Suprapubic skin (tissue), 4 donors: ENCODE results near the gene VSX1. TPM values are rescaled to one million over a fixed set of nuclear protein-coding genes. Genes with fewer than 3 reads are reported as not detected.

Experiments
- DNase-seq, 2 donors: peaks; one replicate each; pipeline ENCODE4 v3.0.0-alpha.2; 2019; ENCODE audit warnings: low spot score in 2 of 2
- H3K27ac ChIP-seq: fragments of 200-600 bp; sonication (generic); one replicate; pipeline ENCODE4 v1.5.1; 2019
- H3K27me3 ChIP-seq: fragments of 200-600 bp; sonication (generic); one replicate; pipeline ENCODE4 v1.5.1; 2019
- H3K36me3 ChIP-seq: fragments of 200-600 bp; sonication (generic); one replicate; pipeline ENCODE4 v1.5.1; 2019
- H3K4me1 ChIP-seq: fragments of 200-600 bp; sonication (generic); one replicate; pipeline ENCODE4 v1.5.1; 2019
- H3K4me3 ChIP-seq: fragments of 200-600 bp; sonication (generic); one replicate; pipeline ENCODE4 v1.5.1; 2019; ENCODE audit warnings: mild to moderate bottlenecking
- H3K9me3 ChIP-seq: fragments of 200-600 bp; sonication (generic); one replicate; pipeline ENCODE4 v1.5.1; 2019
- CTCF ChIP-seq, 2 donors: fragments of 200-600 bp in 1 of 2; fragments of 450-650 bp in 1 of 2; sonication (generic) in 1 of 2; IDR thresholded peaks; one replicate each; pipeline ENCODE4 v1.5.1; 2016 to 2019; ENCODE audit warnings: antibody characterized with exemption in 2 of 2, mild to moderate bottlenecking in 1 of 2, moderate library complexity in 1 of 2
- EP300 ChIP-seq: sonication (generic); formaldehyde crosslinking; IDR thresholded peaks from one replicate; pipeline ENCODE4 v1.6.1; 2017; ENCODE audit warnings: antibody characterized with exemption
- POLR2A ChIP-seq, 2 donors: fragments of 450-650 bp; IDR thresholded peaks; one replicate each; pipeline ENCODE4 v1.6.1; 2017; ENCODE audit warnings: antibody characterized with exemption in 2 of 2, mild to moderate bottlenecking in 2 of 2, moderate library complexity in 2 of 2
- POLR2AphosphoS5 ChIP-seq, 3 donors: sonication (generic); formaldehyde crosslinking; IDR thresholded peaks; one replicate each; pipeline ENCODE4 v1.6.1; 2017; ENCODE audit warnings: antibody characterized with exemption in 3 of 3
- WGBS: methylation state at CpG from one replicate; pipeline ENCODE4 v1.1.5; 2018; 5-methylcytosine and 5-hydroxymethylcytosine counted together
- total RNA-seq, 4 donors: library from RNA; depleted of rRNA; stranded (reverse); fragments of >200 nt; gene quantifications; one replicate each; pipeline ENCODE4 v1.1.0, GENCODE V29; 2016

VSX1 gene
- total RNA-seq, 4 donors from 2014 or later, result not detected

GRCh38 chr20:25097498-25097897 is 15.6 kb upstream of the VSX1 start:
- Histone ChIP-seq H3K36me3 (no peaks in the 10 kb centered on the region), H3K4me3 (no peak overlapping the region), H3K9me3 (no peaks in the 10 kb centered on the region), H3K27ac (no peak overlapping the region), H3K27me3 (peaks cover 5% of the 10 kb centered on the region), H3K4me1 (no peaks in the 10 kb centered on the region)
- TF ChIP-seq CTCF (IDR thresholded peaks at IDR 0.05), result no peak
- TF ChIP-seq POLR2A (IDR thresholded peaks at IDR 0.05), result no peak
- TF ChIP-seq EP300, result no peak
- TF ChIP-seq POLR2AphosphoS5 (IDR thresholded peaks at IDR 0.05), result no peak
- 23% methylated on average over 2 of the region's 2 CpGs for WGBS
- no peak for DNase-seq

GRCh38 chr20:25090492-25091429 is 8.8 kb upstream of the VSX1 start:
- TF ChIP-seq POLR2AphosphoS5 (IDR thresholded peaks at IDR 0.05), result no peak
- TF ChIP-seq POLR2A (IDR thresholded peaks at IDR 0.05), result no peak
- TF ChIP-seq CTCF (IDR thresholded peaks at IDR 0.05), result no peak
- no peak for TF ChIP-seq EP300
- Histone ChIP-seq H3K9me3 (no peaks in the 10 kb centered on the region), H3K36me3 (no peaks in the 10 kb centered on the region), H3K4me3 (no peak overlapping the region), H3K27ac (no peak overlapping the region), H3K4me1 (no peaks in the 10 kb centered on the region), H3K27me3 (peaks cover 35% of the 10 kb centered on the region)
- 38% methylated on average over 9 of the region's 14 CpGs for WGBS
- DNase-seq, result no peak

GRCh38 chr20:25089662-25090061 is 7.7 kb upstream of the VSX1 start:
- H3K9me3 ChIP-seq, result no peaks in the 10 kb centered on the region
- no peak for TF ChIP-seq POLR2AphosphoS5 (IDR thresholded peaks at IDR 0.05)
- no peak for TF ChIP-seq CTCF (IDR thresholded peaks at IDR 0.05)
- no peak for TF ChIP-seq POLR2A (IDR thresholded peaks at IDR 0.05)
- TF ChIP-seq EP300, result no peak
- DNase-seq, result no peak
- peaks cover 46% of the 10 kb centered on the region for H3K27me3 ChIP-seq
- WGBS, result 89% methylated on average over 12 of the region's 12 CpGs
- H3K4me1 ChIP-seq, result peaks cover 2% of the 10 kb centered on the region
- no peak overlapping the region for H3K4me3 ChIP-seq
- H3K27ac ChIP-seq, result no peak overlapping the region
- no peaks in the 10 kb centered on the region for H3K36me3 ChIP-seq

GRCh38 chr20:25089096-25089495 is 7.2 kb upstream of the VSX1 start:
- no peak for TF ChIP-seq POLR2A (IDR thresholded peaks at IDR 0.05)
- no peak for TF ChIP-seq CTCF (IDR thresholded peaks at IDR 0.05)
- no peak for TF ChIP-seq EP300
- no peak for TF ChIP-seq POLR2AphosphoS5 (IDR thresholded peaks at IDR 0.05)
- H3K4me3 ChIP-seq, result no peak overlapping the region
- H3K36me3 ChIP-seq, result no peaks in the 10 kb centered on the region
- H3K9me3 ChIP-seq, result no peaks in the 10 kb centered on the region
- peaks cover 8% of the 10 kb centered on the region for H3K4me1 ChIP-seq
- no peak overlapping the region for H3K27ac ChIP-seq
- peaks cover 52% of the 10 kb centered on the region for H3K27me3 ChIP-seq
- no peak for DNase-seq

GRCh38 chr20:25088267-25088666 is 6.3 kb upstream of the VSX1 start:
- DNase-seq, result no peak
- no peak for TF ChIP-seq CTCF (IDR thresholded peaks at IDR 0.05)
- no peaks in the 10 kb centered on the region for H3K36me3 ChIP-seq
- WGBS, result 64% methylated on average over 3 of the region's 6 CpGs
- no peak overlapping the region for H3K4me3 ChIP-seq
- peaks cover 16% of the 10 kb centered on the region for H3K4me1 ChIP-seq
- no peaks in the 10 kb centered on the region for H3K9me3 ChIP-seq
- peaks cover 60% of the 10 kb centered on the region for H3K27me3 ChIP-seq
- no peak overlapping the region for H3K27ac ChIP-seq
